AG04450 (cell line): ENCODE data around the gene CEP68. TPM values are rescaled to one million over a fixed set of nuclear protein-coding genes. Genes with fewer than 3 reads are reported as not detected.

Source experiments
- CTCF ChIA-PET: fragments of 300-600, 350-600 bp; formaldehyde crosslinking; extraction: SDS; loops from one replicate; lab custom pipeline; 2022; ENCODE audit warnings: antibody characterized with exemption, inconsistent platforms; lab: Charles Lee
- POLR2A ChIA-PET: fragments of 350-600 bp; formaldehyde crosslinking; extraction: SDS; loops from one replicate; lab custom pipeline; 2021; ENCODE audit warnings: antibody characterized with exemption, inconsistent platforms; lab: Yijun Ruan, JAX
- DNase-seq: peaks from one replicate; pipeline ENCODE4 v3.0.0-alpha.2; 2011; ENCODE audit warnings: low read depth, low spot score
- H3K27ac ChIP-seq: one replicate; pipeline ENCODE4 v1.5.1; 2012; ENCODE audit warnings: low read depth, low read length, control low read depth
- H3K27me3 ChIP-seq: one replicate; pipeline ENCODE4 v1.6.0; 2012; ENCODE audit warnings: low read length; ENCODE audit not compliant: control insufficient read depth, insufficient read depth
- H3K4me3 ChIP-seq: 2 replicates; pipeline ENCODE4 v1.5.1; 2011; ENCODE audit warnings: mild to moderate bottlenecking, low read depth, low read length, control low read depth
- H3K9me3 ChIP-seq: 2 replicates; pipeline ENCODE4 v1.5.1; 2012; ENCODE audit warnings: low read length; ENCODE audit not compliant: control insufficient read depth, insufficient read depth
- polyA plus RNA-seq: library from polyadenylated mRNA; depleted of rRNA; stranded (reverse); fragments of >200 nt; gene quantifications from 2 replicates; pipeline ENCODE4 v1.2.3, GENCODE V29; 2011
- TF ChIP-seq, protein P1 (sequence below): IDR thresholded peaks from 2 replicates; pipeline ENCODE4 v1.5.1; 2011; ENCODE audit warnings: low read depth, low read length, control low read depth, inconsistent platforms

The CEP68 gene
- polyA plus RNA-seq, 1 experiment: 7.3 TPM

GRCh38 chr2:65025453-65026123 lies 30.6 kb upstream of the CEP68 start:
- H3K9me3 ChIP-seq: no peaks in the 10 kb centered on the region
- H3K27ac ChIP-seq: no peak overlapping the region
- TF ChIP-seq, protein P1, sequence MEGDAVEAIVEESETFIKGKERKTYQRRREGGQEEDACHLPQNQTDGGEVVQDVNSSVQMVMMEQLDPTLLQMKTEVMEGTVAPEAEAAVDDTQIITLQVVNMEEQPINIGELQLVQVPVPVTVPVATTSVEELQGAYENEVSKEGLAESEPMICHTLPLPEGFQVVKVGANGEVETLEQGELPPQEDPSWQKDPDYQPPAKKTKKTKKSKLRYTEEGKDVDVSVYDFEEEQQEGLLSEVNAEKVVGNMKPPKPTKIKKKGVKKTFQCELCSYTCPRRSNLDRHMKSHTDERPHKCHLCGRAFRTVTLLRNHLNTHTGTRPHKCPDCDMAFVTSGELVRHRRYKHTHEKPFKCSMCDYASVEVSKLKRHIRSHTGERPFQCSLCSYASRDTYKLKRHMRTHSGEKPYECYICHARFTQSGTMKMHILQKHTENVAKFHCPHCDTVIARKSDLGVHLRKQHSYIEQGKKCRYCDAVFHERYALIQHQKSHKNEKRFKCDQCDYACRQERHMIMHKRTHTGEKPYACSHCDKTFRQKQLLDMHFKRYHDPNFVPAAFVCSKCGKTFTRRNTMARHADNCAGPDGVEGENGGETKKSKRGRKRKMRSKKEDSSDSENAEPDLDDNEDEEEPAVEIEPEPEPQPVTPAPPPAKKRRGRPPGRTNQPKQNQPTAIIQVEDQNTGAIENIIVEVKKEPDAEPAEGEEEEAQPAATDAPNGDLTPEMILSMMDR: no peak
- ChIA-PET POLR2A (no interaction called here), CTCF (interaction anchor here (1.0 to 2.9 kb wide), 4 partner anchors 17 to 162 kb away, joined by 3 to 12 read pairs (median 4); no protein-coding TSS in a partner anchor)
- DNase-seq: no peak
- H3K27me3 ChIP-seq: no peaks in the 10 kb centered on the region
- H3K4me3 ChIP-seq: no peak overlapping the region

- no peak overlapping the region for H3K4me3 ChIP-seq
- TF ChIP-seq, protein P1: no peak
- H3K27ac ChIP-seq: no peak overlapping the region
- no peaks in the 10 kb centered on the region for H3K9me3 ChIP-seq
- ChIA-PET CTCF (interaction anchor here (1.0 to 2.9 kb wide), 3 partner anchors 16 to 108 kb away, joined by 4 to 12 read pairs (median 4); no protein-coding TSS in a partner anchor), POLR2A (no interaction called here)
- no peaks in the 10 kb centered on the region for H3K27me3 ChIP-seq
- no peak for DNase-seq
Measured at GRCh38 chr2:65026154-65026553, 30.1 kb upstream of the CEP68 start.

GRCh38 chr2:65026704-65027464 lies 29.3 kb upstream of the CEP68 start:
- Histone ChIP-seq H3K27ac (no peak overlapping the region), H3K4me3 (no peak overlapping the region), H3K9me3 (no peaks in the 10 kb centered on the region), H3K27me3 (peaks cover 3% of the 10 kb centered on the region)
- ChIA-PET POLR2A (no interaction called here), CTCF (interaction anchor here (1.3 to 1.4 kb wide), 2 partner anchors 15 to 109 kb away, joined by 4 read pairs; no protein-coding TSS in a partner anchor)
- TF ChIP-seq, protein P1: no peak
- DNase-seq: no peak

DNA sequence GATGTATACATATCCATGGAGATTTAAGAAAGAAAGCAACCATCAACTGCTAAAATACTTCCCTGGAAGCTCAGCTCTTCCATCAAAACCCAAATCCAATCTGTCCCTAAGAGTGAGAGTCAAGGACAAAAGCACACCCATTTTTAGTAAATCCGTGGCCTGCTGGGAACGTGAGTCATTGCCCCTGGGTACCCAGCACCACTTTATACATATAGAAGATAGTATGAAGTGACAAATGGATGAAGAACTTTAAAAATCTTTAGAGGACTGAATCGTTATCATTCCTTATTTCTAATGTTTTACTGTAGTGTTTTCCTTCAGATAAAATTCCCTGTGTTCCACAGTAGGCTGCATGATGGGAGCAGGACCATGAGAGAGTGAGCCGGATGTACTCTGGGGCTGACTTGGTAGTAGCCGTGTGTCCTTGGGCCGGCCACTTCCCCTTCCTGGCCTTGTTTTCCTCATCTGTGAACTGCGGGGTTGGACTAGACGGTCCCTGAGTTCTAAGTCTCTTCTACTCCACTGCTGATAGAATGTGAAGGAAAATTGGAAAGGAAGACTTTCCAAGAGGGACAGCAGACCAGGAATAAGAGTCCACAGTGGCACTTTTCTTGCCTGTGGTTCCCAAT lies 28.5 kb upstream of the CEP68 start:
- no peak for DNase-seq
- CTCF ChIA-PET: interaction anchor here (1.3 kb wide), 1 partner anchor 110 kb away, joined by 4 read pairs; no protein-coding TSS in a partner anchor
- peaks cover 3% of the 10 kb centered on the region for H3K27me3 ChIP-seq
- TF ChIP-seq, protein P1: no peak
- H3K27ac ChIP-seq: no peak overlapping the region
- no peaks in the 10 kb centered on the region for H3K9me3 ChIP-seq
- H3K4me3 ChIP-seq: no peak overlapping the region
- POLR2A ChIA-PET: no interaction called here
